Gastroesophageal sphincter (tissue), 2 donors: ENCODE results near the gene HS6ST3.

Source experiments
- EP300 ChIP-seq: sonication (generic); formaldehyde crosslinking; IDR thresholded peaks from one replicate; pipeline ENCODE4 v1.6.1; 2017; ENCODE audit warnings: antibody characterized with exemption, mild to moderate bottlenecking
- POLR2A ChIP-seq, 2 donors: fragments of 450-650 bp; IDR thresholded peaks; one replicate each; pipeline ENCODE4 v1.6.1; 2017; ENCODE audit warnings: antibody characterized with exemption in 2 of 2, mild to moderate bottlenecking in 2 of 2, moderate library complexity in 1 of 2

GRCh38 chr13:96700657-96701056 lies 610.8 kb downstream of the HS6ST3 start:
- TF ChIP-seq EP300 (no peak), POLR2A (IDR thresholded peaks at IDR 0.05) (no peak)
